ENCODE results near the gene CPEB4. TPM values are rescaled to one million over a fixed set of nuclear protein-coding genes. Genes with fewer than 3 reads are reported as not detected.

CPEB4 gene
- total RNA-seq, 2 donors from 2014 or later: 36.5 to 45.3 TPM

GRCh38 chr5:173869316-173869715 lies 18.8 kb upstream of the CPEB4 start:
- intact Hi-C loops (cut with DNase I): no loop called here
- H3K4me1 ChIP-seq (replicated peaks): peaks cover 7% of the 10 kb centered on the region
- H3K9me3 ChIP-seq: no peaks in the 10 kb centered on the region
- DNase-seq (ENCODE audit: low spot score): peak; percentile 25
- WGBS: 43% methylated on average over 4 of the region's 4 CpGs
- H3K36me3 ChIP-seq: no peaks in the 10 kb centered on the region
- peak overlapping the region; percentile 14 to 74 for H3K27ac ChIP-seq
- no peak for TF ChIP-seq CTCF (IDR thresholded peaks at IDR 0.05)
- peak; percentile 11 for TF ChIP-seq POLR2AphosphoS5 (IDR thresholded peaks at IDR 0.05)
- no peak overlapping the region for H3K4me3 ChIP-seq
- no peaks in the 10 kb centered on the region for H3K27me3 ChIP-seq (replicated peaks; ENCODE audit: insufficient read depth)

GRCh38 chr5:173872957-173873305 lies 15.2 kb upstream of the CPEB4 start:
- Histone ChIP-seq H3K27me3 (replicated peaks; ENCODE audit: insufficient read depth) (no peaks in the 10 kb centered on the region), H3K4me1 (replicated peaks) (peaks cover 7% of the 10 kb centered on the region), H3K4me3 (no peak overlapping the region), H3K9me3 (no peaks in the 10 kb centered on the region), H3K27ac (no peak overlapping the region), H3K36me3 (no peaks in the 10 kb centered on the region)
- WGBS: 88% methylated on average over 9 of the region's 9 CpGs
- TF ChIP-seq POLR2A (IDR thresholded peaks at IDR 0.05) (no peak), POLR2AphosphoS5 (IDR thresholded peaks at IDR 0.05) (no peak), CTCF (IDR thresholded peaks at IDR 0.05) (no peak)
- no peak for DNase-seq (ENCODE audit: low spot score)
- intact Hi-C loops (cut with DNase I): no loop called here

GRCh38 chr5:173873306-173873922 lies 14.7 kb upstream of the CPEB4 start:
- no peak for DNase-seq (ENCODE audit: low spot score)
- intact Hi-C loops (cut with DNase I): no loop called here
- no peaks in the 10 kb centered on the region for H3K36me3 ChIP-seq
- H3K4me3 ChIP-seq: no peak overlapping the region
- H3K27ac ChIP-seq: no peak overlapping the region
- H3K9me3 ChIP-seq: no peaks in the 10 kb centered on the region
- no peak for TF ChIP-seq POLR2AphosphoS5 (IDR thresholded peaks at IDR 0.05)
- TF ChIP-seq CTCF (IDR thresholded peaks at IDR 0.05): no peak
- peaks cover 5% of the 10 kb centered on the region for H3K4me1 ChIP-seq (replicated peaks)
- H3K27me3 ChIP-seq (replicated peaks; ENCODE audit: insufficient read depth): no peaks in the 10 kb centered on the region
- 91% methylated on average over 4 of the region's 4 CpGs for WGBS

GRCh38 chr5:173875189-173875588 lies 13.0 kb upstream of the CPEB4 start:
- no peaks in the 10 kb centered on the region for H3K27me3 ChIP-seq (replicated peaks; ENCODE audit: insufficient read depth)
- 61% methylated on average over 1 of the region's 1 CpG for WGBS
- no peak for DNase-seq (ENCODE audit: low spot score)
- intact Hi-C loops (cut with DNase I): no loop called here
- no peaks in the 10 kb centered on the region for H3K9me3 ChIP-seq
- H3K4me3 ChIP-seq: no peak overlapping the region
- H3K4me1 ChIP-seq (replicated peaks): peaks cover 5% of the 10 kb centered on the region
- no peak for TF ChIP-seq CTCF (IDR thresholded peaks at IDR 0.05)
- TF ChIP-seq POLR2A (IDR thresholded peaks at IDR 0.05): no peak
- no peak for TF ChIP-seq POLR2AphosphoS5 (IDR thresholded peaks at IDR 0.05)
- no peaks in the 10 kb centered on the region for H3K36me3 ChIP-seq
- no peak overlapping the region for H3K27ac ChIP-seq

- no peak for TF ChIP-seq CTCF (IDR thresholded peaks at IDR 0.05)
- TF ChIP-seq POLR2A (IDR thresholded peaks at IDR 0.05): no peak
- peak; percentile 40 for TF ChIP-seq POLR2AphosphoS5 (IDR thresholded peaks at IDR 0.05)
Measured at GRCh38 chr5:173878224-173878967, 9.8 kb upstream of the CPEB4 start.

More at GRCh38 chr5:173878224-173878967, 9.8 kb upstream of the CPEB4 start:
- H3K4me1 ChIP-seq (replicated peaks): no peaks in the 10 kb centered on the region
- H3K27ac ChIP-seq: peak overlapping the region in 1 of 2 donors; percentile 28
- peak; percentile 71 for DNase-seq (ENCODE audit: low spot score)
- H3K36me3 ChIP-seq: no peaks in the 10 kb centered on the region
- no peaks in the 10 kb centered on the region for H3K9me3 ChIP-seq
- no peaks in the 10 kb centered on the region for H3K27me3 ChIP-seq (replicated peaks; ENCODE audit: insufficient read depth)
- H3K4me3 ChIP-seq: no peak overlapping the region
- intact Hi-C loops (cut with DNase I): no loop called here
- 35% methylated on average over 5 of the region's 5 CpGs for WGBS

Data from prostate gland (tissue), 2 donors.